ENCODE data around the gene TMEM135.

GRCh38 chr11:87299041-87299481, 261.3 kb downstream of the TMEM135 start:
- TF ChIP-seq CTCF (IDR thresholded peaks at IDR 0.05) (no peak), EZH2 (IDR thresholded peaks at IDR 0.05) (no peak)

Data from neural progenitor cell (in vitro differentiated cells).